ENCODE measurements around the gene UBTF. TPM values are rescaled to one million over a fixed set of nuclear protein-coding genes. Genes with fewer than 3 reads are reported as not detected.
"Not testable (repeated sequence)": the region's sequence is repeated elsewhere in the genome, so short reads cannot be mapped to it uniquely, and the experiment has no call there.

Gene UBTF
- total and polyA plus RNA-seq, 2 donors: 54.4 to 76.9 TPM

DNA sequence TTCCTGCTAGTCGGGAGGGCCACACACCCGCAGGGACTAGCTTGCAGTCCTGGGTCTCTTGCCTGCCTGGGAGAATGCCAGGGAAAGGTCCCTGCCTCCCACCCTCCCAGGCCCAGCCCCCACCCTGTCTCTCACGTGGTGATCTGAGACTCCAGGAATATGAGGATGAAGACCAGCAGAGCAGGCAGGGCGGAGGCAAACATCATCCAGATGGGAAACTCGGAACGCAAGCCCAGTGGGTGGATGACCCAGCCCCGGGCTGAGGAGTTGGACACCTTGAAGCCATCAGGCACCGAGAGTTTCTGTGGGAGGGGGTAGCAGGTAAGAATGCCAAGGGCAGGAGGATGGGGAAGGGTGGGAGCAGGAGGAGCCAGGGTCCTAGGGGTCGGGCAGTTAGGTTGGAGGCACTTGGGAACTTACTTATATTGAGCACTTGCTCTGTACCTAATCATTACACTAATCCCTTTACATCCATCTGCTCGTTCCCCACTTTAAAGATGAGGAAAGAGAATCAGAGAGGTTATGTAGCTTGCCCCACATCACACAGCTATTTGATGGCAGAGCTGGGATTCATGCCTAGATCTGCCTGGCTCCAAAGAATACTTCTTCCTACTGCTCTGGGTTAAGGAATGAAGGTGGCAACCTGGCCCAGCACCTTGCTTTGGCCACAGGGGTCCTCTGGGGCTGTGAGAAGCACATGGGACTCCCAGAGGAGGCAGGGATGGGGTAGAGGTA lies 35.1 kb upstream of the UBTF start:
- 56% methylated on average over 10 of the region's 10 CpGs for WGBS

GRCh38 chr17:44253006-44253405 lies 33.5 kb upstream of the UBTF start:
- no peaks in the 10 kb centered on the region for H3K4me1 ChIP-seq (ENCODE audit: insufficient read depth)
- no peaks in the 10 kb centered on the region for H3K36me3 ChIP-seq (ENCODE audit: insufficient read depth)
- no peak for DNase-seq (ENCODE audit: extremely low spot score)
- no peak overlapping the region for H3K27ac ChIP-seq (ENCODE audit: low read depth)
- 80% methylated on average over 14 of the region's 14 CpGs for WGBS
- no peak overlapping the region for H3K4me3 ChIP-seq (ENCODE audit: low read depth, low read length)

More for the DNA sequence above, 35.1 kb upstream of the UBTF start:
- Histone ChIP-seq H3K4me3 (ENCODE audit: low read depth, low read length) (no peak overlapping the region), H3K27ac (ENCODE audit: low read depth) (no peak overlapping the region), H3K36me3 (ENCODE audit: insufficient read depth) (no peaks in the 10 kb centered on the region), H3K4me1 (ENCODE audit: insufficient read depth) (no peaks in the 10 kb centered on the region)
- no peak for DNase-seq (ENCODE audit: extremely low spot score)

- no peaks in the 10 kb centered on the region for H3K4me1 ChIP-seq (ENCODE audit: insufficient read depth)
- no peak overlapping the region for H3K27ac ChIP-seq (ENCODE audit: low read depth)
- no peak overlapping the region for H3K4me3 ChIP-seq (ENCODE audit: low read depth, low read length)
- no peak for DNase-seq (ENCODE audit: extremely low spot score)
- H3K36me3 ChIP-seq (ENCODE audit: insufficient read depth): no peaks in the 10 kb centered on the region
- 94% methylated on average over 17 of the region's 17 CpGs for WGBS
Measured at GRCh38 chr17:44251062-44251461, 31.6 kb upstream of the UBTF start.

GRCh38 chr17:44249501-44250246 lies 30.2 kb upstream of the UBTF start:
- no peak for DNase-seq (ENCODE audit: extremely low spot score)
- 89% methylated on average over 9 of the region's 9 CpGs for WGBS
- Histone ChIP-seq H3K36me3 (ENCODE audit: insufficient read depth) (no peaks in the 10 kb centered on the region), H3K4me3 (ENCODE audit: low read depth, low read length) (no peak overlapping the region), H3K27ac (ENCODE audit: low read depth) (no peak overlapping the region), H3K4me1 (ENCODE audit: insufficient read depth) (no peaks in the 10 kb centered on the region)

DNA sequence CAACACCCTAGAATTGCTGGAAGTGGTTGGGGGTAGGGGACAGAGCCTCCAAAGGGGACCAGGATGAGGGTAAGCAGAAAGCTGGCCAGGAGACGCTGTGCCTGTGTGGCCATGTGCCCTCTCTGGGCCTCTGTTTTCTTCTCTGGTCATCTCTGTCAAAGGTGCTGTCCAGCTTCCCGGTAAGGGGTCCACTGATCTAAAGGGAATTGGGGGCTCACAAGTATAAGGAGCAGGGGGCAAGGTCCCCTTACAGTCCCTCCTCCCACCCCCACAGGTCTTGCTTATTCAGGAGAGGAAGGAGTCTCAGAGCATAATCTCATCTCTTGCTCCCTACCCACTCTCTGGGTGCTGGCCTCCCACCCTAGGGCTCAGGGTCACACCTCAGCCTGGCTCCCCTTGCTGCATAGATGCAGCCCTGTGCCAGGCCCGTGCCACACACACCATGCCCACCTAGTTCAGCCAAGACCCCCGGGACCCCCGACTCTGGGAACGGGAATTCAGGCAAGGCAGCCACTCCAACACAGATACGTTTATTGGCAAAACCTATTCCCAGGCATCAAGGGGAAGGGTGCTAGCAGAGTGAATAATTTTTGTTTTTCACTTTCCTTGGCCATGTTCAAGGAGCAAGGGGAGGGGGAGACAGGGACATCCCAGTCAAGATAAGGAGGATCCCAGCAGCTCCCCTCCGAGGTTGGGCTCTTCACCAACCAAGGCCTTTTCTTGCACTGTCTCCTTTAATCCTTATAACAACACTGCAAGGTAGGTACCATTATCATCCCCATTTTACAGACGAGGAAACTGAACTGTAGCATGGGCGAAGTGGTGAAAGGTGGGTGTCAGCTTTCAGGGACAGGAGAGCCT lies 28.6 kb upstream of the UBTF start:
- Histone ChIP-seq H3K4me1 (ENCODE audit: insufficient read depth) (no peaks in the 10 kb centered on the region), H3K27ac (ENCODE audit: low read depth) (no peak overlapping the region), H3K36me3 (ENCODE audit: insufficient read depth) (no peaks in the 10 kb centered on the region), H3K4me3 (ENCODE audit: low read depth, low read length) (no peak overlapping the region)
- WGBS: 82% methylated on average over 10 of the region's 10 CpGs
- DNase-seq (ENCODE audit: extremely low spot score): no peak

GRCh38 chr17:44247440-44247841 lies 28.0 kb upstream of the UBTF start:
- Histone ChIP-seq H3K27ac (ENCODE audit: low read depth) (no peak overlapping the region), H3K4me3 (ENCODE audit: low read depth, low read length) (no peak overlapping the region), H3K36me3 (ENCODE audit: insufficient read depth) (no peaks in the 10 kb centered on the region), H3K4me1 (ENCODE audit: insufficient read depth) (no peaks in the 10 kb centered on the region)
- WGBS: 32% methylated on average over 7 of the region's 7 CpGs
- no peak for DNase-seq (ENCODE audit: extremely low spot score)

DNA sequence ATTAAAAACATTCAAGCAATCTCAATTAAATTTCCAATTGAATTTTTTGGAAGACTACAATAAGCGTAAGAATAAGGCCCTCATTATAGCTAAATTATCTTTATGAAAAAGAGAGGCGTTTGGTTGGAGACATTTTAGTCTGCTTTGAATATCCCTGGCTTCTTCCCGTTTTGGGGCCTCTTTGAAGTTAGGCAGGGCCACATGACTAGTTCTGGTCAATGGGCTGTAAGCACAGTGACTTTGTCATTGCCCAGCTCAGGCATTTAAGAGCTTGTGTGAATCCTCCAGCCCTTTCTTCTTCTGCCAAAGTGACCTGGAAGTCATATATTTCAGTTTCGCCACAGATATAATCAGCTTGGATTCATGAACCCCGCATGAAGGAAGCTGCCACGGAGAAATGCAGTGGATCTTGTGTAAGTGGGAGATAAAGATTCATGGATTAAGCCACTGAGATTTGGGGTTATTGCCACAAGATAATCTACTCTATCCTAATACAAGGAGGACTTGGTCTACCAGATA lies 21.7 kb upstream of the UBTF start:
- WGBS: 42% methylated on average over 6 of the region's 6 CpGs
- Histone ChIP-seq H3K4me1 (ENCODE audit: insufficient read depth) (no peaks in the 10 kb centered on the region), H3K27ac (ENCODE audit: low read depth) (no peak overlapping the region), H3K36me3 (ENCODE audit: insufficient read depth) (no peaks in the 10 kb centered on the region), H3K4me3 (ENCODE audit: low read depth, low read length) (no peak overlapping the region)
- DNase-seq (ENCODE audit: extremely low spot score): no peak

GRCh38 chr17:44237886-44238285 lies 18.4 kb upstream of the UBTF start:
- H3K4me3 ChIP-seq (ENCODE audit: low read depth, low read length); H3K4me1 ChIP-seq (ENCODE audit: insufficient read depth); H3K27ac ChIP-seq (ENCODE audit: low read depth); H3K36me3 ChIP-seq (ENCODE audit: insufficient read depth); DNase-seq (ENCODE audit: extremely low spot score): not testable (repeated sequence)
- WGBS: 92% methylated on average over 22 of the region's 28 CpGs

DNA sequence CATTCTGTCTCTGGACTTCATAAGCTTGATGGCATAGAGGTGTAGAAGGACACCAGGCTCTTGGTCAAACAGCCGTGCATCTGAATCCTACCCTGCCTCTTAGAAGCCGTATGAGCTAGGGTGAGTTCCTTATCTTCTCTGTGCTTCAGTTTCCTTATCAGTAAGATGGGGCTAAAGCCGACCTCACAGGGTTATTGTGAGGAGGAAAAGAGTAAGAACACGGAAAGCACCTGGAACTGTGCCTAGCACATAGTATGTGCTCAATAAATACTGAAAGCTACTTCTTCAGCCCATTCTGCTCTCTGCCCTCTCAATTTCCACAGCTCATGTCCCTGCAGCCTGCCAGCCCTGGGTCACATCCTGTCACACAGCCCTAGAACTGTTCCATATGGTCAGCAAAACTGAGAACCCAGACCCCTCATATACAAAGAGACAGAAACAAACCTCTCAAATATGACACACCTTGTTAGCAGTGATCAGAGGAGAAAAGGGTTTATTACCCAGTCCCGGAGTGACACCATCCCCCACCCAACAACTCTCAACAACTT lies 17.0 kb upstream of the UBTF start:
- Histone ChIP-seq H3K4me1 (ENCODE audit: insufficient read depth) (no peaks in the 10 kb centered on the region), H3K36me3 (ENCODE audit: insufficient read depth) (no peaks in the 10 kb centered on the region), H3K27ac (ENCODE audit: low read depth) (no peak overlapping the region), H3K4me3 (ENCODE audit: low read depth, low read length) (no peak overlapping the region)
- no peak for DNase-seq (ENCODE audit: extremely low spot score)
- WGBS: 56% methylated on average over 5 of the region's 5 CpGs

- no peak for DNase-seq (ENCODE audit: extremely low spot score)
- no peak overlapping the region for H3K4me3 ChIP-seq (ENCODE audit: low read depth, low read length)
- no peaks in the 10 kb centered on the region for H3K4me1 ChIP-seq (ENCODE audit: insufficient read depth)
- H3K27ac ChIP-seq (ENCODE audit: low read depth): no peak overlapping the region
- 71% methylated on average over 5 of the region's 5 CpGs for WGBS
- no peaks in the 10 kb centered on the region for H3K36me3 ChIP-seq (ENCODE audit: insufficient read depth)
Measured at GRCh38 chr17:44235583-44235936, 16.1 kb upstream of the UBTF start.

GRCh38 chr17:44233582-44233981 lies 14.1 kb upstream of the UBTF start:
- Histone ChIP-seq H3K36me3 (ENCODE audit: insufficient read depth) (no peaks in the 10 kb centered on the region), H3K27ac (ENCODE audit: low read depth) (no peak overlapping the region), H3K4me1 (ENCODE audit: insufficient read depth) (no peaks in the 10 kb centered on the region), H3K4me3 (ENCODE audit: low read depth, low read length) (no peak overlapping the region)
- 64% methylated on average over 5 of the region's 5 CpGs for WGBS
- no peak for DNase-seq (ENCODE audit: extremely low spot score)

GRCh38 chr17:44232061-44232460 lies 12.6 kb upstream of the UBTF start:
- H3K4me3 ChIP-seq (ENCODE audit: low read depth, low read length): no peak overlapping the region
- no peak overlapping the region for H3K27ac ChIP-seq (ENCODE audit: low read depth)
- 90% methylated on average over 7 of the region's 7 CpGs for WGBS
- no peaks in the 10 kb centered on the region for H3K4me1 ChIP-seq (ENCODE audit: insufficient read depth)
- no peak for DNase-seq (ENCODE audit: extremely low spot score)
- H3K36me3 ChIP-seq (ENCODE audit: insufficient read depth): no peaks in the 10 kb centered on the region

GRCh38 chr17:44230140-44230539 lies 10.7 kb upstream of the UBTF start:
- Histone ChIP-seq H3K27ac (ENCODE audit: low read depth) (no peak overlapping the region), H3K4me3 (ENCODE audit: low read depth, low read length) (no peak overlapping the region), H3K4me1 (ENCODE audit: insufficient read depth) (no peaks in the 10 kb centered on the region), H3K36me3 (ENCODE audit: insufficient read depth) (no peaks in the 10 kb centered on the region)
- no peak for DNase-seq (ENCODE audit: extremely low spot score)
- WGBS: 70% methylated on average over 9 of the region's 9 CpGs

All from urinary bladder (tissue), 4 donors.